Suprapubic skin (tissue), 4 donors: ENCODE results near the gene RNF125.

Source experiments
- POLR2A ChIP-seq, 2 donors: fragments of 450-650 bp; IDR thresholded peaks; one replicate each; pipeline ENCODE4 v1.6.1; 2017; ENCODE audit warnings: antibody characterized with exemption in 2 of 2, mild to moderate bottlenecking in 2 of 2, moderate library complexity in 2 of 2
- POLR2AphosphoS5 ChIP-seq, 3 donors: sonication (generic); formaldehyde crosslinking; IDR thresholded peaks; one replicate each; pipeline ENCODE4 v1.6.1; 2017; ENCODE audit warnings: antibody characterized with exemption in 3 of 3
- TF ChIP-seq, protein P1 (sequence below), 2 donors: fragments of 200-600 bp in 1 of 2; fragments of 450-650 bp in 1 of 2; sonication (generic) in 1 of 2; IDR thresholded peaks; one replicate each; pipeline ENCODE4 v1.5.1; 2016 to 2019; ENCODE audit warnings: antibody characterized with exemption in 2 of 2, mild to moderate bottlenecking in 1 of 2, moderate library complexity in 1 of 2

DNA sequence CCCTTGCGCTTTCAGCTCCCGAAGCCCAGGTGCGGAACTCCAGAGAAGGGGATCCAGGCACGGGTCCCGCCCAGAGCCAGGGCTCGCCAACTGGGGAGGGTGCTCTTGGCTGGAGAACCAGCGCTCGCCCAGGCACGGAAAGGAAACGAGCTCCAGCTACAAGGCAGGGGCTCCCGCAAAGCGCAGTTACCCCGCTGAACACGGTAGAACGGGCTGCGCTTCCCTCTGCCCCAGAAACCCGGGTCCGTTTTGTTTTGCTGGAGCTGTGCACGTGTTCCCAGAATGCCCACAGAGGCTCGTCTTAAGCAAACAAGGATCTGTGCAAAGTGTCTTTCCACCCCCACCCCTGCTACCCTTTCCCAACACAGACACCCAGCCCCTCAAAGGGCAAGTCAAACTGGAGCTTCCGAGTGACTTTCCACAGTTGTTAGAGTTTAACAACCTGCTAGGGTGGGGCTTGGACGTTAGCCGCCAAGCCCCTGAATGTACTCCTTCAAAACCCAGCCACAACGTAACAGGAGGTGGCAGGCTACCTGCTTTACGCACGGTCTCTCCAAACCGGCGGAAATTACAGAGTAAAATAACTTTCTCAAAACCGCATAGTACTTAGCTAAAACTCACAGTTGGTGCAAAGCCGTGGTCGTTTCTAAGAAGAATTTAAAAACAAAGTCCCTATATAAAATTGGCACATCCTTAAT lies 775 bp downstream of the RNF125 start:
- TF ChIP-seq, protein P1, sequence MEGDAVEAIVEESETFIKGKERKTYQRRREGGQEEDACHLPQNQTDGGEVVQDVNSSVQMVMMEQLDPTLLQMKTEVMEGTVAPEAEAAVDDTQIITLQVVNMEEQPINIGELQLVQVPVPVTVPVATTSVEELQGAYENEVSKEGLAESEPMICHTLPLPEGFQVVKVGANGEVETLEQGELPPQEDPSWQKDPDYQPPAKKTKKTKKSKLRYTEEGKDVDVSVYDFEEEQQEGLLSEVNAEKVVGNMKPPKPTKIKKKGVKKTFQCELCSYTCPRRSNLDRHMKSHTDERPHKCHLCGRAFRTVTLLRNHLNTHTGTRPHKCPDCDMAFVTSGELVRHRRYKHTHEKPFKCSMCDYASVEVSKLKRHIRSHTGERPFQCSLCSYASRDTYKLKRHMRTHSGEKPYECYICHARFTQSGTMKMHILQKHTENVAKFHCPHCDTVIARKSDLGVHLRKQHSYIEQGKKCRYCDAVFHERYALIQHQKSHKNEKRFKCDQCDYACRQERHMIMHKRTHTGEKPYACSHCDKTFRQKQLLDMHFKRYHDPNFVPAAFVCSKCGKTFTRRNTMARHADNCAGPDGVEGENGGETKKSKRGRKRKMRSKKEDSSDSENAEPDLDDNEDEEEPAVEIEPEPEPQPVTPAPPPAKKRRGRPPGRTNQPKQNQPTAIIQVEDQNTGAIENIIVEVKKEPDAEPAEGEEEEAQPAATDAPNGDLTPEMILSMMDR (IDR thresholded peaks at IDR 0.05), result no peak
- no peak for TF ChIP-seq POLR2A (IDR thresholded peaks at IDR 0.05)
- no peak for TF ChIP-seq POLR2AphosphoS5 (IDR thresholded peaks at IDR 0.05)
